Nucleus accumbens (tissue), 56 donors: ENCODE data around the gene PHF11.
"Not testable (repeated sequence)": the region's sequence is repeated elsewhere in the genome, so short reads cannot be mapped to it uniquely, and the experiment has no call there.

Experiments used
- DNase-seq, 56 donors: peaks; one replicate each; lab custom pipeline; 2025; lab: John Stamatoyannopoulos, UW

PHF11 gene

DNA sequence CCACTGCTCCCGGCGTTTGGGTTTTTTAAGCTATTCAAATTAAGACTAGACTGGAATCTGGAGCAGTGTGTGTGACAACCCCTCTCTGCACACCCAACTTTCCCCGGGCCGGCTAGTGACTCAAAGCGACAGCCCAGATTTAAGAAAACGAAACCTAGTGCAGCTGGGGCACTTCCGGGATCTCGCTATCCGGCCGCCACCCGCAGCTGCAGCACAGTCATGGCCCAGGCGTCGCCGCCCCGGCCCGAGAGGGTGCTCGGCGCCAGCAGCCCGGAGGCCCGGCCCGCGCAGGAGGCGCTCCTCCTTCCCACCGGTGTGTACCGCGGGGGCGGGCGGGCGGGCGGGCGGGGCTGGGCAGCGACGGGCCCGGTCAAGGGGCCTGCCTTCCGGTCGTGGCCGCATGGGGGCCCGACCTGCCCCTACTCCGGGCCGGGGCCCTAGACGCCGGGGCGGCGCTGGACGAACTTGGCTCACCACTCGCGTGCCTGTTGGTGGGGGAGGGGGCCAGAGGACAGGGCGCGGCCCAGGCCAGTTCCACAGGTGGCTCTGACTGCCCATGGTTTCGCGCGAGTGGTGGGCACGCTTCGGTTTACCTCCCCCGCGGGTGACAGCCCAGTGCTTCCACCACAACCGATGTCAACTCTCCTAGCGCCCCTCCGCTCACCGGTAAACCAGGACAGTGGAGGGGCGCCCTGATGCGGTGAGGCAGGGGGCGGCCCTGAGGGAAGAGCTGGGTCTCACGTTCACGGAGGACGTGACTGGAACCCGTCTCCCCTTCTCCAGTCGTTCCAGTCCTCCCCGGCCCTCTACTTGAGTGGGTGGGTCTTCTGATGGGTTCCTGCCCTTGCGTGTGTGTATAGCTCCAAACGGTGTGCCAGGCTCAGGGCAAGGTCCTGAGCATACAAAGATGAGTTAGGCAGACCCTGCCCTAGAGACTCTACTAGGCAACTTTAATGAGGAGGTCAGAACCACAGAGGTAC lies at the start of gene PHF11:
Gene PHF11, plus strand, starts transcription at position 171 of the 980 bp plus-strand sequence. Its CDS starts 49 bp downstream, at position 220.
- peak in 52 of 56 donors; percentile 10 to 79 (median 54) for DNase-seq

DNA sequence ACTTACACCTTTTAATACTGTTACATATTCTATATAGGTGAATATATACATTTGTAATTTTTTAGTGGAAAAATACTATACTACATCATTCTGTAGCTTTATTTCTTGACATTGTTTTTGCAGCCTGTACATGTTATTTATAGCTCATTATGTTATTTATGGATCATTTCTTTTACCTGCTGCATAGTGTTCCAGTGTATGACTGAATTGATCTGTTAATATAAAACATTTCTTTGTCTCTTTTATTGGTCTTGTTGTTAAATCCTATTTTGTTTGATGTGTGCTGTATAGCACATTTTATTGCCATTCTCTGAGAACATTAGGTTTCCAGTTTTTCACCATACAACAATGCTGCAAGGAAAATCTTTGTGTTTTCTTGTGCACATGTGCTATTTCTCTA lies 49.3 kb upstream of the PHF11 start:
- DNase-seq = no peak

DNA sequence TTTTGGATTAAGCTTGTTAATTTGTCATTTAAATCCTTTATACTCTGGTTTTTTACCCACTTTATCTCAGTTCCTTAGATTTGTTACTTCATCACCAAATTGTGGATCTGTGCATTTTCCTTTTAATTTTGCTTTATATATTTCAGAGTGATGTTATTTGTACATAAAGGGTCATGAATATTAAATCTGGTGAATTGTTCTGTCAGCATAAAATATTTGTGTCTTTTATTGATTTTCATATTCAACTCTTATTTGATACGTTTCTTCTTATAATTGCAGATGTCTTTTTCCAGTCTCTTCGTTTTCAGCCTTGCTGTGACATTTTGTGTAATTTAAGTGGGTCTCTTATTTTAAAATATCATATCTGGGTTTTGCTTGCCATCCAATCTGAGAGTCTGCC lies 47.0 kb upstream of the PHF11 start:
- no peak for DNase-seq

DNA sequence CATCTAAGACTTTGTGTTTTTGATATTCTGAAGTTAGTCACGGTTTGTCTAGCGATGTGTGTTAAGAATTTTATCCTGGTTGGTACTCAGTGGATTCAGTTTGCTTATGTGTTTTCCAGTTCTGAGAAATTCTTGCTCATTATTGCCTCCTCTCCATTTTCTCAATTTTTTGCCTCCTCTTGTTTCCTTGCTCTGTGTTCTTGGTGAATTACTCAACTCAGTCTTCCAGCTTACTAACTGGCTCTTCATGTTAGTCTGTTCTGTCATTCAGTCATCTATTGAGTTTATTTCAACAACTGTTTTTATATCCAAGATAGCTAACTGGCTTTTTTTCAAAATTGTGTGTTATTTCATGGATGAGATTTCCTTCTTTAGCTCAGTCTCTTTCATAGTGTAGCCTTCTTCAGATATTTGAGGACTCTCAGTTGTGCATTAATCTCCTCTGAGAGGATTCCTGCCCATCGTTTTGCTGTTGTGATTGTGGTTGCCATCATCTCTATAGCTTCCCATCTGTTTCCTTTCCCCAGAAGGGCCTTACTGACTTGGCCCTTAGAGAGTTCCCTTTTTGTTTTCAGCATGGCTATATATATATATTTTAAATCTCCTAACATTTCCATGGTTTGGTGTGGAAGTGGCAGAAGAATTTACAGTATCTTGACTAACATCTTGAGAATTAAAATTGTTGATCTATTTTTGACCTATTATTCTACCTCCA lies 45.5 kb upstream of the PHF11 start:
- no peak for DNase-seq

DNA sequence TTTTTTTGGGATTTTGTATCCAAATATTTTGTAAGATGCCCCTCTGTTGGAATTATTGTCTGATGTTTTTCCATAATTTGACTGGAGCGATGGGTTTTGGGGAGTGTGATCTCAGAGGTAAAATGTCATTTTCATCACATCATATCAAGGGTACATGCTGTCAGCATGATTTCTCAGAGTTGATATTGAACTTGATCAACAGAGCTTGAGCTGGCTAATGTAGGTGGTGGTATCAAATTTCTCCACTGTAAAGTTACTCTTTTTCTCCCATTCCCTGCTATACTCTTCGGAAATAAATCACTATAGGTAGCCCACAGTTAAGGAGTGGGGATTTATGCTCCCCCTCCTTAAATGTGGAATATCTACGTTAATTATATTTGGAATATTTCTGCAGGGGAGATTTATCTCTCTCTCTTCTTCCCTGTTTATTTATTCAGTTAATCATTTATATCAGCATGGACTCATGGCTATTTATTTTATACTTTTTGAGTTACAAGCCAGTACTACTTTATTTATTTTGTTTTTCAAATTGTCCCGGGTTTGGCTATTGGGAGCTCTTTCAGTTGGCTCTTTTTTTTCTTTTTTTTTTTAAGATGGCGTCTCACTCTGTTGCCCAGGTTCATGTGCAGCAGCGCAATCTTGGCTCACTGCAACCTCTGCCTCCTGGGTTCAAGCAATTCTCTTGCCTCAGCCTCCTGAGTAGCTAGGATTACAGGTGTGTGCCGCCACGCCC lies 42.9 kb upstream of the PHF11 start:
- DNase-seq = no peak

DNA sequence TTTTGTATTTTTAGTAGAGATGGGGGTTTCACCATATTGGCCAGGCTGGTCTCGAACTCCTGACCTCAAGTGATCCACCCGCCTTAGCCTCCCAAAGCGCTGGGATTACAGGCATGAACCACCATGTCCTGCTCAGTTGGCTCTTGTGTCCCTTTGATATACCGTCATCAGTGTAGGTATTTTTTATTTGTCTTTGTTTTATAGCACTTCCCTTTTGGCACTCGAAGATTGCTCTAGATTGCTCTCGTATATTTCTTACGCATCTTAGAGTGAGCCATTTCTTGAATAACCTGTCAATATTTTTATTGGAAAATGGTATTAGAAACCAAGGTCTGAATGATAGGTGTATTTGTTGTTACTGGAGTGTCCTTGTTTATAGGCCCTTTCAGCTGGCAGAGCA lies 42.3 kb upstream of the PHF11 start:
- DNase-seq = no peak

DNA sequence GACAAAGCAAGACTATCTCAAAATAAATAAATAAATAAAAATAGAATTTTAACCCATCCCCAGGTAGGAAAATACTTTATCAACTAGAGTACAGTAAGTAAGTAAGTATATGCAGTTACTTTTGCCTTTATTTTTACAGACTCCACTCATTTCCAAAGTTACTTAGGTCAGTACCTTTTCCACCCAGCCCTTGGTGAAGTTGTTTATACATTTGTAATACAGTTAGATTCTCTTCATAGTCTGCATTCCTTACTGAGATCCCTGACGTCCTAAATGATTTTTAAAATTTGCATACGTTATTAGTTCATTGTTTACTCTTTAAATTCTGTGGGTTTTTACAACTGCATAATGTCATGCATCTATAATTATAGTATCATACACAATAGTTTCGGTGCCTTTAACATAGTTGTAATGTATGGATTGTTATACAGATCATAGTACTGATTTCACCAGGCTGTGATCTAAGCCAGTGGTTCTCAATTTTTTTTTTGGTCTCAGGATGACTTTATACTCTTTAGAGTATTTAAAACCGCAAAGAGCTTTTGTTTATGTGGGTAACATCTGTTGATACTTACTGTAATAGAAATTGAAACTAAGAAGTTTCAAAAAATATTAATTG lies 41.3 kb upstream of the PHF11 start:
- DNase-seq = no peak

DNA sequence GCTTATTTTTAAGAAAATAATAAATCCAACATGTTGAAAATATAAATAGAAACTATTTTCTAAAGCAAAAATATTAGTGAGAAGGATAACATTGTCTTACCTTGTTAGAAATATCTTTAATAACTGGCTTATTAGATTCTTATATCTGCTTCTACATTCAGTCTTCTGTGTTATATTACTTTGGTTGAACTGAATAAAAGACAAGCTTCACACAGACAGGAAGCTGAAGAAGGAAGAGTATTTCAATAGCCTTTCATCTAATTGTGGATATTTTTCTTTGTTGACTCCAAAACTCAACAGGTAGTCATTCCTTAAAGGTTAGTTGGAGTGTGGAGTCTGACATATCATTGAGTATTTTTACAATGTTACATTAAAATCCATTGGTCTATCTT lies 40.8 kb upstream of the PHF11 start:
- no peak for DNase-seq

DNA sequence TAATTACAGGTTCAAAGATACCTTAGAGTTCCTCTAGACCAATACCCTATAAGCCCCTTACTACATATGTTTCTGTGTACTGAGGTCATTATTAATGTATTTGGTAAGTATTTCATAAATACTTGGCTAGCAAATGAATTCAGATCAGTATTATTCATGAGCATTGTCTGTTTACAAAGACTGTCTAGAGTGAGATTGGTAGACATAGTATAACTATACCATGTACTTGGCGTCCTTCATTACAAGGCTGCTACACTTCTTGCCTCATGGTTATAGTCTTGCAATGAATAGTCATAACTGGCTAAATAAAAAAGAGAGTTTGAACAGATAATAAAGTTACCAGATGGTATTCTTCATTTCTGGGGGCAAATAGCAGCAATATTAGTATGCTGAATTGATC lies 39.6 kb upstream of the PHF11 start:
- no peak for DNase-seq

DNA sequence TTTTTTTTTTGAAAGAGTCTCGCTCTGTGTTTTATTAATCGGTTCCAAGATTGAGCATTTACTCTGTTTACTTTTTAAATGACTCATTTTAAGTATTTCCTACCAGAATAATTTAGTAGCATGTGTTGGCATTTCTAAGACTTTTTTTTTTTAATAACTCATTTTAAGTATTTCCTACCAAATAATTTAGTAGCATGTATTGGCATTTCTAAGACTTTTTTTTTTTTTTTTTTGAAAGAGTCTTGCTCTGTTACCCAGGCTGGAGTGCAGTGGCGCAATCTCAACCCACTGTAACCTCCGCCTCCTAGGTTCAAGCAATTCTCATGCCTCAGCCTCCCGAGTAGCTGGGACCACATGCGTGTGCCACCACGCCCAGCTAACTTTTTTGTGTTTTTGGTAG lies 38.5 kb upstream of the PHF11 start:
- no peak for DNase-seq

DNA sequence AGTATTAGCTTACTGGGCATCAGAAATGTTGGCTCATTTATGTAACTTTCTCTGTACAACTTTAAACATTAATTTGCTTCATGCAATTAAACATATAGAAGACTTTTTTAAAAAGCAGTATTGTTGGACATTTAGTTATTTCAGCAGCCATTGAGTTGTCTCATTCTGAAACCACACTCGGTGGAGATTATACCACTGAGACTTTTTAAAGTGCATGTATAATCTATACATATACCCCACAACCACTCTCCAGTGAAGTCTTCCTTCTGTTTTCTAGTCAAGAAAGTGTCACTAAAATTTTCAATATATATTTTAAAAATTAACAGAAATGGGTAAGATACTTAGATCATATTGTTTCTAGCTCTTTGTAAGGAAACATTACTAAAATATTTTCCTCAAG lies 36.2 kb upstream of the PHF11 start:
- no peak for DNase-seq

DNA sequence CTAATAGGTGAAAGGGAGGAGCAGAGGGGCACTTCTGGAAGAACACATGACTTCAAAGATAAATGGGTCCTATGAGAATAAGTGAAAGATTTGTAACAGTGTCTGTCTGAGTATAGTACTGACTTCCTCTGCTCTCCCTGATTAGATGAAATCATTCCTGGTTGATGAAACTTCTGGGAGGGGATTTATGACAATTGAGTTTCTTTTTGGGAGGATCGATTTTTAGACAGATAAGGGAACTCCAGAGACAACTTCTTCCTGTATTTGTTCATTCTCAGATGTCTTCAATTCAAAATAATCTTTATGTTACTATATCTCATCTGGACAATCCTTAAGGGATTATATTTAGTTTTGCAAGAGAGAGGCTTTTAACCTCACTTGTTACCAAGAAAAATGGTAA lies 31.7 kb upstream of the PHF11 start:
- DNase-seq = no peak

DNA sequence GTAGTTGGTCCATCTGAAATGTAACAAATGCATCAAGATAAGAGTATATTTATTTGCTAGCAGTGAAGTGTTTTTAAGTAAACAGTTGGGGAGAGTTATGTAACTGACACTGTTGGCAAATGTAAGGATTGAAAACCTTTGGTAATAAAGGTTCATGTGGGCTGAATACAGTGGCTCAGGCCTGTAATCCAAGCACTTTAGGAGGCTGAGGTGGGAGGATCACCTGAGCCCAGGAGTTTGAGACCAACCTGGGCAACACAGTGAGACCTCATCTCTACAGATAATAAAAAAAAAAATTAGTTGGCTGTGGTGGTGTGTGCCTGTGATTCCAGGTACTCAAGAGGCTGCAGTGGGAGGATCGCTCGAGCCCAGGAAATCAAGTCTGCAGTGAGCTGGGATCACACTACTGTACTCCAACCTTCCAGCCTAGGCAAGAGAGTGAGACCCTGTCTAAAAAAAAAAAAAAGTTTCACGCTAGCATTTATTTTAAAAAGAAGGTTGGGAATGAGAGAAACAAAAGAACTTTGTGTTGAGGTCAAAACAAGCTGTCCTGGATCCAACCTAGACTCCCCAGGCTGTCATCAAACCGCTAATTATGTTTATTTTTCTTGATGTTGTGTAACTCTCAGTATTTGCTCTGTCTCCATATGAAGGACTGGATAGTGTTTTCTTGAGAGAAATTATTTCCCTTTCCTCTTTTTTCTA lies 31.0 kb upstream of the PHF11 start:
- no peak for DNase-seq

DNA sequence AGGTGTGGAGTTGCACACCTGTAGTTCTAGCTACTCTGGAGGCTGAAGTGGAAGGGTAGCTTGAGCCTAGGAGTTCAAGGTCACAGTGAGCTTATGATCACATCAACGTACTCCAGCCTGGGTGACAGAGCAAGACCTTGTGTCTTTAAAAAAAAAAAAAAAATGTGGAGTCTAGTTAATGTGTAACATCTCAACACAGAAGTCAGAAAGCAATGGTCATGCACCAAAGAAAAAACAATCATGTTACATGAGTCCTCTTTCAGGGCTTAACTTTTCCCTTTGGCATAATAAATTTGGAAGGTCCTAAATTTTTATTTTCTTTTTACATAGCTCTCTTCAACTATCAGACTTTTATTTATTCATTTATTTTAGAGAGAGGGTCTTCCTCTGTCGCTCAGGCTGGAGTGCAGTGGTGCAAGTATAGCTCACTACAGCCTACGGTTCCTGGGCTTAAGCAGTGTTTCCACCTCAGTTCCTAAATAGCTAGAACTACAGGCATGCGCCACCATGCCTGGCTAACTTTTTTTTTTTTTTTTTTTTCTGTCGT lies 29.4 kb upstream of the PHF11 start:
- DNase-seq = no peak

DNA sequence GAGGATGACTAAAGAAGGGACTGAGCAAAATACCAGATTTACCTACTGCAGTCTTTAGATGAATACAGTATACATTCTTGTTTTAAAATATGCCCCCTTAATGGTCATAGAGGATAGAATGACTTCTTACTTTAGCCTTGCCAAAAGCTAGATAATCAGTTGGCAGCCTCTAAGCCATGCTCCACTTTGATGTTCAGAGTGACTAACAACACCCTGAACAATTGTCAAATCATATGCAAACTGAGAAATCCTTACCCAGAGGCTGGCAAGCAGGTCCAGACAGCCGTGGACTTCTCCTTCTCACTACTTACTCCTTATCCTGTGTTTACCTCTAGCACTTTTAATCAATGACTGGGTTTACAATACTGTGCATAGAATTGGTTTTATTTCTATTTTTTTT lies 23.6 kb upstream of the PHF11 start:
- no peak for DNase-seq

DNA sequence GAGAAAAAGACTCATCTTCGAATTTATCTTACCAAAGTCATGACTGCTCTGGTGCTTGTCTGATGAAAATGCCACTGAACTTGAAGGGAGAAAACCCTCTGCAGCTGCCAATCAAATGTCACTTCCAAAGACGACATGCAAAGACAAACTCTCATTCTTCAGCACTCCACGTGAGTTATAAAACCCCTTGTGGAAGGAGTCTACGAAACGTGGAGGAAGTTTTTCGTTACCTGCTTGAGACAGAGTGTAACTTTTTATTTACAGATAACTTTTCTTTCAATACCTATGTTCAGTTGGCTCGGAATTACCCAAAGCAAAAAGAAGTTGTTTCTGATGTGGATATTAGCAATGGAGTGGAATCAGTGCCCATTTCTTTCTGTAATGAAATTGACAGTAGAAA lies 19.2 kb upstream of the PHF11 start:
- DNase-seq = no peak

DNA sequence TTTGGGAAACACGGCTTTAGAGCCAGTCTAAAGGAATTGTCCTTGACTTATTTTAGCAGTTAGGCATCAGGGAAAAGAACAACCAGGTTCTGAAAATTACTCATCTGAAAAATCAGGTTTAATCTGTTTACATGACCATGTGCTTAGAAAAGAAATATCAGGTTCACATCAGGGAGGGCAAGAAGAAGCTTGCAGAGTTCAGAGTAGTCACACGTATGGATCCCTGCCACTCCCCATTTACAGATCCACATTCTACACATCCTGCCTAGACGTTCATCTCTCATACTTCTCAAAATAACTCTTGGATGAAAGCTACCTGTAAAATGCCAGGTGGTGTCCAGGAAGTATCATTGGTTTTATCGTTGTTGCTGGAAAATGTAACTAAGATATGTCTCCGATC lies 14.0 kb upstream of the PHF11 start:
- no peak for DNase-seq

DNA sequence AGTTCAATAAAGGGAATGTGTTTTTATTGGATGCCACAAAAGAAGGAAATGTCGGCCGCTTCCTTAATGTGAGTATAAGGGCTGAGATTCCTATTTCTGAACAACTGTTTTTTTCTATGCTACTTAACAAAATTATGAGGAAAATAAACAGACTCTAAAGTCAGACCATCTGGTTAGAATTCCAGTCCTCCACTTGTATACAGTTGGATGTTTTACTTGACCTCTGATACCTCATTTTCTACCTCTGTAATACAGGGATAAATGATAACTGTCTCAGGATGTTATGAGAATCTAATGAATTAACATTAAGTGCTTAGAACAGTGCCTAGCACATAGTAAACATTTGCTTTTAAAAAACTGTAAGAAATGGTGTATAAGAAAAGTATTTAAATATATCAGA lies 7.2 kb upstream of the PHF11 start:
- DNase-seq = no peak

DNA sequence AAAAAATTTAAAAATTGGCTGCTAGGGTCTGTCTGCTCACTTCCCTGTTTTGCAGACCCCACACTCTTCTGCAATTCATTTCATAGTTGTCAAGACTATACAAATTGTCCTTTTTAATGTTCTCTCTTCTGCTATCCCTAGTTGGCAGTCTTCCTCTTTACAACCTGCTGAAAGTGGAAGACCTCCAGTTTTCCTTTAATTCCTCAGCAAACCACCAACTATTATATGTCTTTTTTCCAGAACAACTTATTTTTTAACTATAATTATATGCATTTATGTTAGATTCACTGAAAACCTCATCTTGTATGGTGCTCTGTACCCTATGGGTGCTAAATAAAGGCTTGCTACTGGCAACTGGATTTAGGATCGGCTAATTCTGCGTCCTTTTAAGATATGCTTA lies 1.1 kb upstream of the PHF11 start:
- no peak for DNase-seq

DNA sequence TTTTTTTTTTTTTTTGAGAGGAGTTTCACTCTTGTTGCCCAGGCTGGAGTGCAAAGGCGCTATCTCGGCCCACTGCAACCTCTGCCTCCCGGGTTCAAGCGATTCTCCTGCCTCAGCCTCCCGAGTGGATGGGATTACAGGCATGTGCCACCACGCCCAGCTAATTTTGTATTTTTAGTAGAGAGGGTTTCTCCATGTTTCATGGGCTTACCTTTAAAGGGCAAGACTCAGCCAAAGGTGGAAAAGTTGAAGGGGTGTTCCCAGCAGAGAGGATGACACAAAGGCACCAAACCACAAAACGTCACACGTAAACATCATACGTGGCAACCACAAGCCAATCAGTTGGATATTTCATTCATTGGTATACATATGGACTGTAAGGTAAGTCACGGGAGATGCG lies 1.1 kb downstream of the PHF11 start:
- not testable (repeated sequence) for DNase-seq
